B cell (primary cell): ENCODE measurements around the gene CLASP1. TPM values are rescaled to one million over a fixed set of nuclear protein-coding genes. Genes with fewer than 3 reads are reported as not detected.

Experiments
- ATAC-seq: fragments of 200-7000 bp; cut with Tn5 transposase; one replicate; pipeline ENCODE4 v1.10.0; 2021; ENCODE audit warnings: low read depth, mild to moderate bottlenecking, moderate number of reproducible peaks, moderate library complexity
- CTCF ChIA-PET: fragments of 350-600 bp; sonication (Branson Sonifier 250); formaldehyde crosslinking; loops from one replicate; lab custom pipeline; 2021; ENCODE audit warnings: antibody characterized with exemption, inconsistent platforms; lab: Charles Lee
- POLR2A ChIA-PET: fragments of 350-600 bp; sonication (Branson Sonifier 250); formaldehyde crosslinking; loops from one replicate; lab custom pipeline; 2021; ENCODE audit warnings: antibody characterized with exemption; lab: Charles Lee
- DNase-seq: peaks from one replicate; pipeline ENCODE4 v3.0.0; 2013
- H2AFZ ChIP-seq: 2 replicates; pipeline ENCODE4 v1.6.1; 2012; ENCODE audit warnings: mild to moderate bottlenecking, low read depth, low read length; ENCODE audit not compliant: insufficient read depth, poor library complexity, severe bottlenecking
- H3K27ac ChIP-seq, 2 donors: 1 replicate in 1 of 2; 2 replicates in 1 of 2; pipeline ENCODE4 v1.5.1; 2012 to 2013; ENCODE audit warnings: low read length in 2 of 2, mild to moderate bottlenecking in 2 of 2, moderate library complexity in 1 of 2
- H3K27me3 ChIP-seq, 4 experiments: fragments of 200-600 bp in 1 of 4; sonication (generic) in 1 of 4; replicated peaks in 1 of 4; 1 replicate in 2 of 4; 2 replicates in 2 of 4; pipeline versions ENCODE4 v1.6.1 to v1.7.0; 2013 to 2016; ENCODE audit warnings: low read length in 3 of 4, mild to moderate bottlenecking in 2 of 4, mixed read lengths in 1 of 4, moderate library complexity in 1 of 4; ENCODE audit not compliant: insufficient read depth in 4 of 4, control insufficient read depth in 3 of 4; ENCODE audit errors: control extremely low read depth in 1 of 4
- H3K36me3 ChIP-seq, 2 experiments: replicated peaks in 1 of 2; 1 replicate in 1 of 2; 2 replicates in 1 of 2; pipeline versions ENCODE4 v1.6.1 to v1.7.1; 2013; ENCODE audit warnings: low read length in 1 of 2; ENCODE audit not compliant: insufficient read depth in 2 of 2, control insufficient read depth in 1 of 2; ENCODE audit errors: control extremely low read depth in 1 of 2, extremely low read depth in 1 of 2
- H3K4me1 ChIP-seq, 2 donors: fragments of 200-600 bp in 1 of 2; sonication (generic) in 1 of 2; 1 replicate in 1 of 2; 2 replicates in 1 of 2; pipeline versions ENCODE4 v1.5.1 to v1.6.1; 2013 to 2017; ENCODE audit warnings: low read length in 2 of 2; ENCODE audit not compliant: control insufficient read depth in 2 of 2, insufficient read depth in 2 of 2
- H3K4me2 ChIP-seq: replicated peaks from 2 replicates; pipeline ENCODE3; 2012; ENCODE audit warnings: mild to moderate bottlenecking, low read depth, low read length; ENCODE audit not compliant: poor library complexity, severe bottlenecking
- H3K4me3 ChIP-seq, 5 experiments: fragments of 200-600 bp in 1 of 5; sonication (generic) in 1 of 5; 1 replicate in 3 of 5; 2 replicates in 2 of 5; pipeline versions ENCODE4 v1.5.1 to v1.7.0; 2011 to 2016; ENCODE audit warnings: low read length in 4 of 5, mild to moderate bottlenecking in 4 of 5, low read depth in 2 of 5, control low read depth in 1 of 5, moderate library complexity in 1 of 5; ENCODE audit not compliant: insufficient read depth in 1 of 5; ENCODE audit errors: control extremely low read depth in 1 of 5, extremely low read depth in 1 of 5
- H3K79me2 ChIP-seq: fragments of 200-600 bp; sonication (generic); one replicate; pipeline ENCODE4 v1.6.0; 2016; ENCODE audit warnings: low read length; ENCODE audit not compliant: control insufficient read depth, insufficient read depth
- H3K9ac ChIP-seq: fragments of 200-600 bp; sonication (generic); 2 replicates; pipeline ENCODE4 v1.6.1; 2017; ENCODE audit warnings: mild to moderate bottlenecking, low read length, moderate library complexity
- H3K9me3 ChIP-seq, 3 donors: one replicate each; pipeline versions ENCODE4 v1.6.1 to v1.7.1; 2013; ENCODE audit warnings: low read length in 2 of 3; ENCODE audit not compliant: control insufficient read depth in 2 of 3, insufficient read depth in 1 of 3; ENCODE audit errors: control extremely low read depth in 1 of 3
- H4K20me1 ChIP-seq: 2 replicates; pipeline ENCODE4 v1.6.0; 2012; ENCODE audit warnings: mild to moderate bottlenecking, low read length; ENCODE audit not compliant: insufficient read depth, control insufficient read depth, poor library complexity, severe bottlenecking
- H3K27ac Mint-ChIP-seq: one replicate; pipeline ENCODE4 v1.8.0; 2021; ENCODE audit warnings: mixed read lengths
- H3K27me3 Mint-ChIP-seq: one replicate; pipeline ENCODE4 v1.8.0; 2021; ENCODE audit warnings: mixed read lengths
- H3K4me1 Mint-ChIP-seq: one replicate; pipeline ENCODE4 v1.8.0; 2021; ENCODE audit warnings: mixed read lengths
- H3K4me3 Mint-ChIP-seq: one replicate; pipeline ENCODE4 v1.8.0; 2021; ENCODE audit warnings: mixed read lengths
- H3K9me3 Mint-ChIP-seq: one replicate; pipeline ENCODE4 v1.8.0; 2022; ENCODE audit warnings: mixed read lengths; ENCODE audit not compliant: insufficient read depth
- CTCF ChIP-seq: fragments of 200-600 bp; IDR thresholded peaks from one replicate; pipeline ENCODE4 v1.8.0; 2022; ENCODE audit warnings: antibody characterized with exemption, mild to moderate bottlenecking
- EZH2 ChIP-seq: IDR thresholded peaks from 2 replicates; pipeline ENCODE4 v1.6.1; 2012; ENCODE audit warnings: borderline replicate concordance, low read depth, mild to moderate bottlenecking, moderate library complexity, low read length; ENCODE audit not compliant: insufficient read depth, poor library complexity, severe bottlenecking
- WGBS: methylation state at CpG from one replicate; pipeline ENCODE4 v1.1.5; 2013; ENCODE audit warnings: missing lambda C conversion rate; ENCODE audit not compliant: insufficient coverage; 5-methylcytosine and 5-hydroxymethylcytosine counted together
- intact Hi-C: fragments of 100-400 bp; cut with micrococcal nuclease; formaldehyde crosslinking; loops from one replicate; pipeline ENCODE4 v1.10.0; 2022
- polyA plus RNA-seq: library from polyadenylated mRNA; depleted of rRNA; stranded (reverse); fragments of >200 nt; gene quantifications from 2 replicates; pipeline ENCODE4 v1.2.3, GENCODE V29; 2012
- total RNA-seq, 2 donors: library from RNA; stranded (reverse); fragments of 120-200 nt in 1 of 2; gene quantifications; 1 replicate in 1 of 2; 2 replicates in 1 of 2; pipeline versions ENCODE4 v1.2.3 to v1.2.4, GENCODE V29; 2013 to 2022

The CLASP1 gene
- total and polyA plus RNA-seq, 2 donors (not counting 1 experiment from before 2014, with no cell fraction given) = 8.7 to 88.0 TPM

GRCh38 chr2:121372721-121373353, 276.4 kb downstream of the CLASP1 start:
- Mint-ChIP-seq H3K4me1 (no peaks in the 10 kb centered on the region), H3K27ac (peak overlapping the region; percentile 8), H3K9me3 (no peaks in the 10 kb centered on the region), H3K27me3 (no peaks in the 10 kb centered on the region), H3K4me3 (no peak overlapping the region)
- no peak overlapping the region for H3K4me3 ChIP-seq
- no peak overlapping the region for H3K9ac ChIP-seq
- no peak overlapping the region for H3K27ac ChIP-seq
- intact Hi-C loops = no loop called here
- ChIA-PET POLR2A (no interaction called here), CTCF (no interaction called here)
- H3K9me3 ChIP-seq = peaks cover 0 to 8% (median 4%) of the 10 kb centered on the region in 3 donors
- TF ChIP-seq CTCF (no peak), EZH2 (no peak)
- no peaks in the 10 kb centered on the region for H3K27me3 ChIP-seq
- H3K79me2 ChIP-seq = no peaks in the 10 kb centered on the region
- DNase-seq = no peak
- H3K4me2 ChIP-seq = no peak overlapping the region
- no peaks in the 10 kb centered on the region for H4K20me1 ChIP-seq
- no peak for ATAC-seq
- H3K36me3 ChIP-seq = peaks cover 5 to 44% of the 10 kb centered on the region in 2 experiments
- 100% methylated on average over 1 of the region's 7 CpGs for WGBS
- H3K4me1 ChIP-seq = no peaks in the 10 kb centered on the region
- H2AFZ ChIP-seq = no peak overlapping the region

GRCh38 chr2:121372082-121372481, 277.2 kb downstream of the CLASP1 start:
- Histone ChIP-seq H3K9ac (no peak overlapping the region), H4K20me1 (no peaks in the 10 kb centered on the region), H3K36me3 (peaks cover 2 to 45% of the 10 kb centered on the region in 2 experiments), H3K79me2 (no peaks in the 10 kb centered on the region), H3K4me3 (no peak overlapping the region), H3K4me1 (no peaks in the 10 kb centered on the region), H3K4me2 (no peak overlapping the region), H2AFZ (no peak overlapping the region), H3K27me3 (no peaks in the 10 kb centered on the region), H3K9me3 (peaks cover 0 to 8% (median 4%) of the 10 kb centered on the region in 3 donors), H3K27ac (no peak overlapping the region)
- no peak overlapping the region for H3K4me3 Mint-ChIP-seq
- no peaks in the 10 kb centered on the region for H3K9me3 Mint-ChIP-seq
- no peaks in the 10 kb centered on the region for H3K27me3 Mint-ChIP-seq
- no peak overlapping the region for H3K27ac Mint-ChIP-seq
- ChIA-PET CTCF (no interaction called here), POLR2A (no interaction called here)
- ATAC-seq (no peak), DNase-seq (no peak)
- TF ChIP-seq CTCF (no peak), EZH2 (no peak)
- no peaks in the 10 kb centered on the region for H3K4me1 Mint-ChIP-seq
- intact Hi-C loops = no loop called here
